NCI-H526 treated with DMSO at 0.1 percent for 48 hours (cell line): Measurements from ENCODE around the gene ALDH1A3.

ENCODE experiments used
- DNase-seq: peaks from one replicate; lab custom pipeline; 2025; lab: John Stamatoyannopoulos, UW

ALDH1A3 gene

DNA sequence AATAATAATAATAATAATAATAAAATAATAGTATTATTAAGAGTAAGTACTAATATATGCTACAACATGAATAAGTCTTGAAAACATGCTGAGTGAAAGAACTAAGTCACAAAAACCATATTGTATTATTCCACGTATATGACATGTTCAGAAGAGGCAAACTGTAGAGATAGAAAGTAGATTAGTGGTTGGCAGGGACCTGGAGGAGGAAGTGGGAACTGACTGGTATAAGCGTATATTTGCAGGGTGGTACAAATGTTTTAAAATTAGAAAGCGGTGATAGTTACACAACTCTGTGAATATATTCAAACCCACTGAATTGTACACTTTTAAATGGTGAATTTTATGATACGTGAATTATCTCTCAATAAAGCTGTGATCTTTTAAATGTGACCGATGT is 72.3 kb downstream of the ALDH1A3 start:
- no peak for DNase-seq

DNA sequence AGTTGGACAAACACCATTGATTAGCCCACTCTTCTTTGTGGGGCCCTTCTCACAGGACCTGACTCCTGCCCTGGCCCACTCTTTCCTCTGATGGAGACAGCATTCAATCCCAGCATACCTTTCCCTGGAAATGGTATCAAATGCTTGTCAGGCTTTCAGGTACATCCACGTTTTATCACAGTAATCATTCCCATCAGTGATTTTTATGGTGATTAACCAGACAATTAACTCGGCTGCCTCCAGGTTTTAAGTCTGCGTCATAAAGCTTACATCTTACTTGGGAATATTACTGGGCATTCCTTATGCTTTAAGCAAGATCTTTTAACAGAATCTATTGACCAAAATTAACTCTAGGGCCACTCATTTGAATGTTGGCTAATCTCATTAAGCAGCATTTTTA is 72.9 kb downstream of the ALDH1A3 start:
- DNase-seq: peak; percentile 6

GRCh38 chr15:100958326-100959065 is 78.9 kb downstream of the ALDH1A3 start:
- DNase-seq: no peak

GRCh38 chr15:100959066-100960050 is 79.7 kb downstream of the ALDH1A3 start:
- no peak for DNase-seq
